ENCODE results near the gene PLIN4. TPM values are rescaled to one million over a fixed set of nuclear protein-coding genes. Genes with fewer than 3 reads are reported as not detected.

PLIN4 gene
- total and polyA plus RNA-seq, 10 of the 15 experiments (the other 5 are each of a cell fraction or from before 2014, with no cell fraction given) = 0.01 to 0.11 (median 0.05) TPM; not detected in 2

- peaks cover 0 to 2% of the 10 kb centered on the region in 2 experiments; a peak in 2 of 4 replicates for H3K36me3 ChIP-seq (ENCODE audit: control insufficient read depth in 2 of 2, insufficient read depth in 2 of 2, low read length in 1 of 2)
- POLR2A ChIA-PET = no interaction called here
- no peak overlapping the region for H3K27ac ChIP-seq (ENCODE audit: control insufficient read depth, insufficient read depth)
- no peak overlapping the region for H3K4me2 ChIP-seq (ENCODE audit: control insufficient read depth, insufficient read depth)
- H3K79me2 ChIP-seq (ENCODE audit: control insufficient read depth, insufficient read depth, low read length) = no peaks in the 10 kb centered on the region
- in situ Hi-C loops (cut with MboI) = no loop called here
- 96% methylated on average over 25 of the region's 25 CpGs for WGBS (ENCODE audit: insufficient coverage, insufficient replicate concordance, low lambda C conversion rate, missing lambda C conversion rate)
- H4K20me1 ChIP-seq (ENCODE audit: control insufficient read depth, insufficient read depth) = no peaks in the 10 kb centered on the region
- ATAC-seq (no peak), FAIRE-seq (no peak), DNase-seq (ENCODE audit: low read depth, low spot score) (no peak)
- H3K4me1 ChIP-seq (ENCODE audit: control insufficient read depth, insufficient read depth, low read length) = no peaks in the 10 kb centered on the region
- no peak overlapping the region for H3K9ac ChIP-seq (ENCODE audit: control insufficient read depth, insufficient read depth, low read length)
- intact Hi-C loops (cut with micrococcal nuclease; ENCODE audit: unreplicated experiment) = no loop called here
- H3K27me3 ChIP-seq (replicated peaks in 1 of 2; ENCODE audit: control insufficient read depth in 2 of 2, insufficient read depth in 2 of 2, low read length in 1 of 2) = no peaks in the 10 kb centered on the region
- H3K9me3 ChIP-seq (replicated peaks; ENCODE audit: control insufficient read depth, insufficient read depth, low read length) = no peaks in the 10 kb centered on the region
- no peak overlapping the region for H2AFZ ChIP-seq (ENCODE audit: control insufficient read depth, low read depth, low read length)
- 0 out of 2 replicates have a peak, but pooled peaks have one; percentile 17 for TF ChIP-seq POLR2A (IDR thresholded peaks at IDR 0.05; ENCODE audit: low read depth, low read length)
- TF ChIP-seq PKNOX1 (IDR thresholded peaks at IDR 0.05) = no peak
- SMC1A ChIA-PET (ENCODE audit: uncharacterized antibody, unreplicated experiment) = no interaction called here
- RAD21 ChIA-PET (ENCODE audit: unreplicated experiment) = no interaction called here
- CTCF ChIA-PET = no interaction called here
- H3K4me3 ChIP-seq = no peak overlapping the region
- BruUV-seq (replicated peaks) = no TSS peak
Observed at GRCh38 chr19:4501691-4502090, 16.6 kb downstream of the PLIN4 start.

DNA sequence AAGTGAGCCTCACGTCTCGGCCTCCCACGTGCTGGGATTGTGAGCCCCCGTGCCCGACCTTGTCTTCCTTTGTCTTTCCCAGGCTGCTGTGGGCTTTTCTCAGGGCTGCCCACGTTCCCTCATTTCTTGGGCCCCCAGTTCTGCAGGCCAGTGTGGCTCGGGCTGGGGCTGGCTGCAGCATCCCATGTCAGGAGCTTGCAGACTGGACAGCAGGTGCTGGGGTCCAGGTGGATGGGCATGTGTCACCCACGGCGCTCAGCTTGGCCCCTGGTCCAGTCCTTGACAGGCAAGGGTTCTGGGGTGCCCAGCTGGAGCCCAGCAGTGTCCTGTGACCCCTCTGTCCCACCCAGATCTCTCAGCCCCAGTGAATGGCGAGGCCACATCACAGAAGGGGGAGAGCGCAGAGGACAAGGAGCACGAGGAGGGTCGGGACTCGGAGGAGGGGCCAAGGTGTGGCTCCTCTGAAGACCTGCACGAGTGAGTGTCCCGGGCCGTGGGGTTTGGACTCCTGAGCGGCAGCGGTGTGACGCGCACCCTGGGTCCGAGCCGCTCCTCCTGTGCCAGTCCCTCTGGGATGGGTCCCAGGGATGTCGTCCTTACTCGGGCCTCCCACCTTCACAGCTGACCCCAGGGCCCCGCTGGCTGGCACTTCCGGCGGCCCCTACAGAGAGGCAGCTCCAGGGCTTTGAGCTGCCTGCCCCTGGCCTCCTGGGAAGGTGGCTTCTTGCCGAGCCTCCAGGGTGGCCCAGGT is 17.3 kb downstream of the PLIN4 start:
- 90% methylated on average over 26 of the region's 29 CpGs for WGBS (ENCODE audit: insufficient coverage, insufficient replicate concordance, low lambda C conversion rate, missing lambda C conversion rate)
- no peak for FAIRE-seq
- no peak for ATAC-seq
- ChIA-PET POLR2A (no interaction called here), SMC1A (ENCODE audit: uncharacterized antibody, unreplicated experiment) (no interaction called here), CTCF (no interaction called here), RAD21 (ENCODE audit: unreplicated experiment) (no interaction called here)
- H3K36me3 ChIP-seq (ENCODE audit: control insufficient read depth in 2 of 2, insufficient read depth in 2 of 2, low read length in 1 of 2) = peaks cover 0 to 2% of the 10 kb centered on the region in 2 experiments; a peak in 2 of 4 replicates
- H2AFZ ChIP-seq (ENCODE audit: control insufficient read depth, low read depth, low read length) = no peak overlapping the region
- no peak for DNase-seq (ENCODE audit: low read depth, low spot score)
- H3K27ac ChIP-seq (ENCODE audit: control insufficient read depth, insufficient read depth) = no peak overlapping the region
- no peaks in the 10 kb centered on the region for H3K27me3 ChIP-seq (replicated peaks in 1 of 2; ENCODE audit: control insufficient read depth in 2 of 2, insufficient read depth in 2 of 2, low read length in 1 of 2)
- no peaks in the 10 kb centered on the region for H3K4me1 ChIP-seq (ENCODE audit: control insufficient read depth, insufficient read depth, low read length)
- H3K4me3 ChIP-seq = no peak overlapping the region
- H3K4me2 ChIP-seq (ENCODE audit: control insufficient read depth, insufficient read depth) = no peak overlapping the region
- intact Hi-C loops (cut with micrococcal nuclease; ENCODE audit: unreplicated experiment) = no loop called here
- in situ Hi-C loops (cut with MboI) = no loop called here
- no peaks in the 10 kb centered on the region for H3K9me3 ChIP-seq (replicated peaks; ENCODE audit: control insufficient read depth, insufficient read depth, low read length)
- no peak overlapping the region for H3K9ac ChIP-seq (ENCODE audit: control insufficient read depth, insufficient read depth, low read length)
- H4K20me1 ChIP-seq (ENCODE audit: control insufficient read depth, insufficient read depth) = no peaks in the 10 kb centered on the region
- BruUV-seq (replicated peaks) = no TSS peak
- no peaks in the 10 kb centered on the region for H3K79me2 ChIP-seq (ENCODE audit: control insufficient read depth, insufficient read depth, low read length)
- TF ChIP-seq RFX5 (IDR thresholded peaks at IDR 0.05; ENCODE audit: low read depth, low read length) = no peak
- TF ChIP-seq NR2C1 (IDR thresholded peaks at IDR 0.05) = no peak
- TF ChIP-seq STAT1 (conservative IDR thresholded peaks at IDR 0.05) = no peak
- TF ChIP-seq GABPA (IDR thresholded peaks at IDR 0.05; ENCODE audit: low read depth) = no peak
- no peak for TF ChIP-seq SP1 (IDR thresholded peaks at IDR 0.05; ENCODE audit: low read depth, low read length)
- no peak for TF ChIP-seq HCFC1 (IDR thresholded peaks at IDR 0.05; ENCODE audit: low read length)
- TF ChIP-seq MYC (IDR thresholded peaks at IDR 0.05; ENCODE audit: insufficient read depth, insufficient read length, insufficient replicate concordance, low read length, severe bottlenecking) = no peak
- TF ChIP-seq, protein P1, sequence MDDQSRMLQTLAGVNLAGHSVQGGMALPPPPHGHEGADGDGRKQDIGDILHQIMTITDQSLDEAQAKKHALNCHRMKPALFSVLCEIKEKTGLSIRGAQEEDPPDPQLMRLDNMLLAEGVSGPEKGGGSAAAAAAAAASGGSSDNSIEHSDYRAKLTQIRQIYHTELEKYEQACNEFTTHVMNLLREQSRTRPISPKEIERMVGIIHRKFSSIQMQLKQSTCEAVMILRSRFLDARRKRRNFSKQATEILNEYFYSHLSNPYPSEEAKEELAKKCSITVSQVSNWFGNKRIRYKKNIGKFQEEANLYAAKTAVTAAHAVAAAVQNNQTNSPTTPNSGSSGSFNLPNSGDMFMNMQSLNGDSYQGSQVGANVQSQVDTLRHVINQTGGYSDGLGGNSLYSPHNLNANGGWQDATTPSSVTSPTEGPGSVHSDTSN (IDR thresholded peaks at IDR 0.05; ENCODE audit: insufficient replicate concordance, low read depth, low read length) = no peak
- no peak for TF ChIP-seq RB1 (IDR thresholded peaks at IDR 0.05; ENCODE audit: borderline replicate concordance)
- no peak for TF ChIP-seq DPF2 (IDR thresholded peaks at IDR 0.05)
- no peak for TF ChIP-seq MTA3 (IDR thresholded peaks at IDR 0.05; ENCODE audit: borderline replicate concordance, low read length)
- TF ChIP-seq IRF4 (IDR thresholded peaks at IDR 0.05; ENCODE audit: low read depth, low read length) = no peak
- no peak for TF ChIP-seq PAX8 (IDR thresholded peaks at IDR 0.05)
- no peak for TF ChIP-seq BRCA1 (IDR thresholded peaks at IDR 0.05; ENCODE audit: low read depth, low read length)
- no peak for TF ChIP-seq ZNF207 (IDR thresholded peaks at IDR 0.05; ENCODE audit: borderline replicate concordance)
- TF ChIP-seq EED (IDR thresholded peaks at IDR 0.05; ENCODE audit: low read depth) = no peak
- TF ChIP-seq SREBF2 (IDR thresholded peaks at IDR 0.05; ENCODE audit: low read length) = no peak
